Measurements from ENCODE around the gene PIWIL4.

Gene PIWIL4

DNA sequence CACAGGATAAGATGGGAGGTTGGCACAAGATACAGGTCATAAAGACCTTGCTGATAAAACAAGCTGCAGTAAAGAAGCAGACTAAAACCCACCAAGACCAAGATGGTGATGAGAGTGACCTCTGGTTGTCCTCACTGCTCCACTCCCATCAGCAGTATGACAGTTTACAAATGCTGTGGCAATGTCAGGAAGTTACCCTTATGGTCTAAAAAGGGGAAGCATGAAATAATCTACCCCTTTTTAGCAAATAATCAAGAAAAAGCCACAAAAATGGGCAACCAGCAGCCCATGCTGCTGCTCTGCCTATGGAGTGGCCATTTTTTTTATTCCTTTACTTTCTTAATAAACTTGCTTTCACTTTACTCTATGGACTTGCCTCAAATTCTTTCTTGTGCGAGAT, 8.7 kb upstream of the PIWIL4 start:
- TF ChIP-seq, protein P1, sequence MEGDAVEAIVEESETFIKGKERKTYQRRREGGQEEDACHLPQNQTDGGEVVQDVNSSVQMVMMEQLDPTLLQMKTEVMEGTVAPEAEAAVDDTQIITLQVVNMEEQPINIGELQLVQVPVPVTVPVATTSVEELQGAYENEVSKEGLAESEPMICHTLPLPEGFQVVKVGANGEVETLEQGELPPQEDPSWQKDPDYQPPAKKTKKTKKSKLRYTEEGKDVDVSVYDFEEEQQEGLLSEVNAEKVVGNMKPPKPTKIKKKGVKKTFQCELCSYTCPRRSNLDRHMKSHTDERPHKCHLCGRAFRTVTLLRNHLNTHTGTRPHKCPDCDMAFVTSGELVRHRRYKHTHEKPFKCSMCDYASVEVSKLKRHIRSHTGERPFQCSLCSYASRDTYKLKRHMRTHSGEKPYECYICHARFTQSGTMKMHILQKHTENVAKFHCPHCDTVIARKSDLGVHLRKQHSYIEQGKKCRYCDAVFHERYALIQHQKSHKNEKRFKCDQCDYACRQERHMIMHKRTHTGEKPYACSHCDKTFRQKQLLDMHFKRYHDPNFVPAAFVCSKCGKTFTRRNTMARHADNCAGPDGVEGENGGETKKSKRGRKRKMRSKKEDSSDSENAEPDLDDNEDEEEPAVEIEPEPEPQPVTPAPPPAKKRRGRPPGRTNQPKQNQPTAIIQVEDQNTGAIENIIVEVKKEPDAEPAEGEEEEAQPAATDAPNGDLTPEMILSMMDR (IDR thresholded peaks at IDR 0.05; ENCODE audit: extremely low read depth, insufficient read depth, missing control alignments), result no peak
- in situ Hi-C loops (cut with MboI; ENCODE audit: low pct_unique_long_range_greater_than_20kb, low sequenced_read_pairs, unreplicated experiment), result no loop called here
- no peak for DNase-seq (ENCODE audit: low spot score)

DNA sequence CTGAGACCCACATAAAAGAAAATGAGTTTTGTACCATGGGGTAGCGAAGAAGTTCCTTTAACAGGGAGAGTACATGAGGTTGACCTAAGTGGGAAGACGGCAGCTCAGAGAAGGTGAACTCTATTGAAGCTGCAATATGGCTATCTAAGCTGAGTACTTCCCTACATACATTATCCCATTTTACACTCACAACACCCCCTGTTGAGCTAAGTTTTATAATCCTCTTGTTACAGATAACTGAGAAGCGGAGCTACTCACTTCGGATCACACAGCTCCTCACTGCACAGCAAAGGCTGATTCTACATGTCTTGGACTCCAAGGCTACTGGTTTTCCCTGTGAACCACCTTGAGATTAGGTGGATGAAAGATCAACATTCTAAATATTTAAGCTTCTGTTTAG, 8.2 kb upstream of the PIWIL4 start:
- TF ChIP-seq, protein P1 (IDR thresholded peaks at IDR 0.05; ENCODE audit: extremely low read depth, insufficient read depth, missing control alignments), result no peak
- no peak for DNase-seq (ENCODE audit: low spot score)
- in situ Hi-C loops (cut with MboI; ENCODE audit: low pct_unique_long_range_greater_than_20kb, low sequenced_read_pairs, unreplicated experiment), result no loop called here

DNA sequence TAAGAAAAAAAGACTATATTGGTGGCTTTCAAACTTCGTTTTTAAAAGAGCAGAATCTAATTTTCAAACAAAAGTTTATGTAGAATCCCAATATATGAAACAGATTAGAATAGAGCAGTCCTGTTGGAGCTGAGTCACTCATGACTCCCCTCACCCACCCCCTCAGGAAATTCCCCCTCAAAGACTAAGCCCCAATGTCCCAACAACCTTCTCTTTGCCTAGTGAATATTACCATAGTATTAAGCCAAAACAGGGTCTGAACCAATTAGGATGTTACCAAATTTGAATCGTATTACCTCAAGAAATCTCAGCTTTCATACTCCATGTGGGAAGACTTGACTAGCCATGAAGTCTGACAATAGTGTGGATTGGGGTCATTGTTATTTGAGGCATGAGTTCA, 7.8 kb upstream of the PIWIL4 start:
- in situ Hi-C loops (cut with MboI; ENCODE audit: low pct_unique_long_range_greater_than_20kb, low sequenced_read_pairs, unreplicated experiment), result no loop called here
- TF ChIP-seq, protein P1 (IDR thresholded peaks at IDR 0.05; ENCODE audit: extremely low read depth, insufficient read depth, missing control alignments), result no peak
- DNase-seq (ENCODE audit: low spot score), result no peak

DNA sequence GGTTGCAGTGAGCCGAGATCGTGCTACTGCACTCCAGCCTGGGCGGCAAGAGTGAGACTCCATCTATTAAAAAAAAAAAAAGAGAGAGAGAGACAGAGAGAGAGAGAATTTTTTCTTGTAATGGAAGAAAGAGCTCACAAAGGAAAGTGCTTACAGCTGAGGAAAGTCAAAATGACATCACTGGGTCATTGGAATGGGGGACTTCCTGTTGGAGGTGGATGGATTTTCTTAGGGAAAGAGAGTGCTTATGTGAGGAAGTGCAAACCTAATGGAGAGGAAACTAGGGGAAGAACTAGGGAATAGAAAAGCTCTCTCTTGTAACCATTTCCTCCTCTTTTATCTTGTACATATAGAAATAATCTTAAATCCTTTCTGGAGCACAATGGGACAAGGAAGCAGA, 6.3 kb upstream of the PIWIL4 start:
- no peak for DNase-seq (ENCODE audit: low spot score)
- in situ Hi-C loops (cut with MboI; ENCODE audit: low pct_unique_long_range_greater_than_20kb, low sequenced_read_pairs, unreplicated experiment), result no loop called here

DNA sequence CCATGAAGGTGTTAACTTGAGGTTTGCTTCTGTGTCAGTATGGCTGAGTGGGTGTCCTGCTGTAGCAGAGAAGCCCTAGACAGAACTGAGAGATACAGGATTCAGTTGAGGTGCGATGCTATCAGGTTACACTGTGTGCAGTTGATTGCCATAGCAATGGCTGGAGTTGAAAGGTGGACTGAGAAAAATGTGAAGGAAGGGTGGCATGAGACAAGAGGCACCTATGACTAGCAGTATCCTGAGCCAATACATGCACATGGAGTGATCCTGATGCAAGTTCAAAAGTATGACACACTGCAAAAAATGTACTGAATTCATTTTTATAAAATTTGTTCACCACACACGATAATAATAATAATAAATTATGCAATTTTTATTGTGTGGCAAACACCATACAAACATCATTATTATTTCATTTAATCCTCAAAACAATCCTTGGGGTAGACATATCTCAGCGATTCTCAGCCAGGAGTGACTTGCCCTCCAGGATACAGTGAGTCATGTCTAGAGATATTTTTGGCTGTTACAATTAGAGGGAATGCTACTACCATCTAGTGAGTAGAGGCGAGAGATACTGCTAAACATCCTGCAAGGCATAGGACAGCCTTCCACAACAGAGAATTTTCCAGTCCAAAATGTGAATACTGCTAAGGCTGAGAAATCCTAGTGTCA, 3.9 kb upstream of the PIWIL4 start:
- in situ Hi-C loops (cut with MboI; ENCODE audit: low pct_unique_long_range_greater_than_20kb, low sequenced_read_pairs, unreplicated experiment), result no loop called here
- DNase-seq (ENCODE audit: low spot score), result no peak
- TF ChIP-seq, protein P1 (IDR thresholded peaks at IDR 0.05; ENCODE audit: extremely low read depth, insufficient read depth, missing control alignments), result no peak

More for the DNA sequence above, 6.3 kb upstream of the PIWIL4 start:
- TF ChIP-seq, protein P1 (IDR thresholded peaks at IDR 0.05; ENCODE audit: extremely low read depth, insufficient read depth, missing control alignments), result no peak

DNA sequence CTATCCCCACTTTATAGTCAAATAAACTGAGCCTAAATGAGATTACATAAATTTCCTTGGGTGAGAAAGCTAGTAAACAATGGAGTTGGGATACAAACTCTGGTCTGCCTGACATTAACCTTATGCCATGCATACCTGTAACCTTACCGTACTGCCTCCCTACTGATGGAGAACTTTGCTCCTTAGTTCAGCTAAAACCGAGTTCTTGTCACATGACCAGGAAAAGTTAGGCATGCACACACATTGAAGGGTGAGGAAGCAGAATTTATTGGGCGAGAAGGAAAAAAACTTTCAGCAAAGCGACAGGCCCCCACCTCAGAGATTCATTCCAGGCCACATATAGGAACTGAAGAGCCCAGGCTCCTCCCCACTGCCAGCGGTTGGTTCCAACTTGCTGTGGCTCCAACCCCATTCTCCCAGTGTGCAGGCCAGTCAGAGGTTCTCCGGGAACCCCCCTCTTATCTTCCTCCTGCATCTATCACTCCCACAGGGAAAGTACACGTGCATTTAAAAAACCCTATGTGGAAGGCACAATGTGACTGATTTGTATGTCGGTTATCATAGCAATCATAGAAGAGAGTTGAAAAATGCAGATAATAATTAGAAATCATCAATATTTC, 3.2 kb upstream of the PIWIL4 start:
- TF ChIP-seq, protein P1 (IDR thresholded peaks at IDR 0.05; ENCODE audit: extremely low read depth, insufficient read depth, missing control alignments), result no peak
- in situ Hi-C loops (cut with MboI; ENCODE audit: low pct_unique_long_range_greater_than_20kb, low sequenced_read_pairs, unreplicated experiment), result no loop called here
- no peak for DNase-seq (ENCODE audit: low spot score)

All from GM13977 (cell line).